B cell (primary cell): ENCODE results near the gene ADGRA3. TPM values are rescaled to one million over a fixed set of nuclear protein-coding genes. Genes with fewer than 3 reads are reported as not detected.
"Not testable (repeated sequence)": the region's sequence is repeated elsewhere in the genome, so short reads cannot be mapped to it uniquely, and the experiment has no call there.

Source experiments
- ATAC-seq: fragments of 200-7000 bp; cut with Tn5 transposase; one replicate; pipeline ENCODE4 v1.10.0; 2021; ENCODE audit warnings: low read depth, mild to moderate bottlenecking, moderate number of reproducible peaks, moderate library complexity
- CTCF ChIA-PET: fragments of 350-600 bp; sonication (Branson Sonifier 250); formaldehyde crosslinking; loops from one replicate; lab custom pipeline; 2021; ENCODE audit warnings: antibody characterized with exemption, inconsistent platforms; lab: Charles Lee
- POLR2A ChIA-PET: fragments of 350-600 bp; sonication (Branson Sonifier 250); formaldehyde crosslinking; loops from one replicate; lab custom pipeline; 2021; ENCODE audit warnings: antibody characterized with exemption; lab: Charles Lee
- DNase-seq: peaks from one replicate; pipeline ENCODE4 v3.0.0; 2013
- H2AFZ ChIP-seq: 2 replicates; pipeline ENCODE4 v1.6.1; 2012; ENCODE audit warnings: mild to moderate bottlenecking, low read depth, low read length; ENCODE audit not compliant: insufficient read depth, poor library complexity, severe bottlenecking
- H3K27ac ChIP-seq, 2 donors: 1 replicate in 1 of 2; 2 replicates in 1 of 2; pipeline ENCODE4 v1.5.1; 2012 to 2013; ENCODE audit warnings: low read length in 2 of 2, mild to moderate bottlenecking in 2 of 2, moderate library complexity in 1 of 2
- H3K27me3 ChIP-seq, 4 experiments: fragments of 200-600 bp in 1 of 4; sonication (generic) in 1 of 4; replicated peaks in 1 of 4; 1 replicate in 2 of 4; 2 replicates in 2 of 4; pipeline versions ENCODE4 v1.6.1 to v1.7.0; 2013 to 2016; ENCODE audit warnings: low read length in 3 of 4, mild to moderate bottlenecking in 2 of 4, mixed read lengths in 1 of 4, moderate library complexity in 1 of 4; ENCODE audit not compliant: insufficient read depth in 4 of 4, control insufficient read depth in 3 of 4; ENCODE audit errors: control extremely low read depth in 1 of 4
- H3K36me3 ChIP-seq, 2 experiments: replicated peaks in 1 of 2; 1 replicate in 1 of 2; 2 replicates in 1 of 2; pipeline versions ENCODE4 v1.6.1 to v1.7.1; 2013; ENCODE audit warnings: low read length in 1 of 2; ENCODE audit not compliant: insufficient read depth in 2 of 2, control insufficient read depth in 1 of 2; ENCODE audit errors: control extremely low read depth in 1 of 2, extremely low read depth in 1 of 2
- H3K4me1 ChIP-seq, 2 donors: fragments of 200-600 bp in 1 of 2; sonication (generic) in 1 of 2; 1 replicate in 1 of 2; 2 replicates in 1 of 2; pipeline versions ENCODE4 v1.5.1 to v1.6.1; 2013 to 2017; ENCODE audit warnings: low read length in 2 of 2; ENCODE audit not compliant: control insufficient read depth in 2 of 2, insufficient read depth in 2 of 2
- H3K4me2 ChIP-seq: replicated peaks from 2 replicates; pipeline ENCODE3; 2012; ENCODE audit warnings: mild to moderate bottlenecking, low read depth, low read length; ENCODE audit not compliant: poor library complexity, severe bottlenecking
- H3K4me3 ChIP-seq, 5 experiments: fragments of 200-600 bp in 1 of 5; sonication (generic) in 1 of 5; 1 replicate in 3 of 5; 2 replicates in 2 of 5; pipeline versions ENCODE4 v1.5.1 to v1.7.0; 2011 to 2016; ENCODE audit warnings: low read length in 4 of 5, mild to moderate bottlenecking in 4 of 5, low read depth in 2 of 5, control low read depth in 1 of 5, moderate library complexity in 1 of 5; ENCODE audit not compliant: insufficient read depth in 1 of 5; ENCODE audit errors: control extremely low read depth in 1 of 5, extremely low read depth in 1 of 5
- H3K79me2 ChIP-seq: fragments of 200-600 bp; sonication (generic); one replicate; pipeline ENCODE4 v1.6.0; 2016; ENCODE audit warnings: low read length; ENCODE audit not compliant: control insufficient read depth, insufficient read depth
- H3K9ac ChIP-seq: fragments of 200-600 bp; sonication (generic); 2 replicates; pipeline ENCODE4 v1.6.1; 2017; ENCODE audit warnings: mild to moderate bottlenecking, low read length, moderate library complexity
- H3K9me3 ChIP-seq, 3 donors: one replicate each; pipeline versions ENCODE4 v1.6.1 to v1.7.1; 2013; ENCODE audit warnings: low read length in 2 of 3; ENCODE audit not compliant: control insufficient read depth in 2 of 3, insufficient read depth in 1 of 3; ENCODE audit errors: control extremely low read depth in 1 of 3
- H4K20me1 ChIP-seq: 2 replicates; pipeline ENCODE4 v1.6.0; 2012; ENCODE audit warnings: mild to moderate bottlenecking, low read length; ENCODE audit not compliant: insufficient read depth, control insufficient read depth, poor library complexity, severe bottlenecking
- H3K27ac Mint-ChIP-seq: one replicate; pipeline ENCODE4 v1.8.0; 2021; ENCODE audit warnings: mixed read lengths
- H3K27me3 Mint-ChIP-seq: one replicate; pipeline ENCODE4 v1.8.0; 2021; ENCODE audit warnings: mixed read lengths
- H3K4me1 Mint-ChIP-seq: one replicate; pipeline ENCODE4 v1.8.0; 2021; ENCODE audit warnings: mixed read lengths
- H3K4me3 Mint-ChIP-seq: one replicate; pipeline ENCODE4 v1.8.0; 2021; ENCODE audit warnings: mixed read lengths
- H3K9me3 Mint-ChIP-seq: one replicate; pipeline ENCODE4 v1.8.0; 2022; ENCODE audit warnings: mixed read lengths; ENCODE audit not compliant: insufficient read depth
- CTCF ChIP-seq: fragments of 200-600 bp; IDR thresholded peaks from one replicate; pipeline ENCODE4 v1.8.0; 2022; ENCODE audit warnings: antibody characterized with exemption, mild to moderate bottlenecking
- EZH2 ChIP-seq: IDR thresholded peaks from 2 replicates; pipeline ENCODE4 v1.6.1; 2012; ENCODE audit warnings: borderline replicate concordance, low read depth, mild to moderate bottlenecking, moderate library complexity, low read length; ENCODE audit not compliant: insufficient read depth, poor library complexity, severe bottlenecking
- WGBS: methylation state at CpG from one replicate; pipeline ENCODE4 v1.1.5; 2013; ENCODE audit warnings: missing lambda C conversion rate; ENCODE audit not compliant: insufficient coverage; 5-methylcytosine and 5-hydroxymethylcytosine counted together
- intact Hi-C: fragments of 100-400 bp; cut with micrococcal nuclease; formaldehyde crosslinking; loops from one replicate; pipeline ENCODE4 v1.10.0; 2022
- polyA plus RNA-seq: library from polyadenylated mRNA; depleted of rRNA; stranded (reverse); fragments of >200 nt; gene quantifications from 2 replicates; pipeline ENCODE4 v1.2.3, GENCODE V29; 2012
- total RNA-seq, 2 donors: library from RNA; stranded (reverse); fragments of 120-200 nt in 1 of 2; gene quantifications; 1 replicate in 1 of 2; 2 replicates in 1 of 2; pipeline versions ENCODE4 v1.2.3 to v1.2.4, GENCODE V29; 2013 to 2022

The ADGRA3 gene
- total and polyA plus RNA-seq, 2 donors (not counting 1 experiment from before 2014, with no cell fraction given): 0.25 TPM; not detected in 1

- Histone ChIP-seq H3K27me3 (no peaks in the 10 kb centered on the region), H3K79me2 (no peaks in the 10 kb centered on the region), H3K9me3 (peaks cover 0 to 2% (median 0%) of the 10 kb centered on the region in 3 donors), H3K9ac (no peak overlapping the region), H3K36me3 (no peaks in the 10 kb centered on the region), H2AFZ (no peak overlapping the region), H4K20me1 (no peaks in the 10 kb centered on the region), H3K4me2 (no peak overlapping the region), H3K4me3 (no peak overlapping the region), H3K4me1 (no peaks in the 10 kb centered on the region), H3K27ac (no peak overlapping the region)
- ChIA-PET CTCF (no interaction called here), POLR2A (no interaction called here)
- WGBS: 100% methylated on average over 2 of the region's 7 CpGs
- no peak for ATAC-seq
- no peaks in the 10 kb centered on the region for H3K4me1 Mint-ChIP-seq
- H3K27ac Mint-ChIP-seq: no peak overlapping the region
- TF ChIP-seq EZH2 (no peak), CTCF (no peak)
- DNase-seq: no peak
- no peaks in the 10 kb centered on the region for H3K27me3 Mint-ChIP-seq
- H3K4me3 Mint-ChIP-seq: no peak overlapping the region
- peaks cover 3% of the 10 kb centered on the region for H3K9me3 Mint-ChIP-seq
- intact Hi-C loops: no loop called here
These were observed 39.9 kb downstream of the ADGRA3 start for GRCh38 chr4:22476011-22476410.

DNA sequence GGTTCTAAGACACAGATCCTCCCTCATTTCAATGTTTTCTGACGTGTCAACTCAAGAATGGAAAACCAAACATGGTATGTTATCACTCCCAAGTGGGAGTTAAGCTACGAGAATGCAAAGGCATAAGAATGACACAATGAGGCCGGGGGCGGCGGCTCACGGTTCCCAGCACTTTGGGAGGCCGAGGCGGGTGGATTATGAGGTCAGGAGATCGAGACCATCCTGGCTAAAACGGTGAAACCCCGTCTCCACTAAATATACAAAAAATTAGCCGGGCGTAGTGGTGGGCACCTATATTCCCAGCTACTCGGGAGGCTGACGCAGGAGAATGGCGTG, 40.6 kb downstream of the ADGRA3 start:
- H4K20me1 ChIP-seq, CTCF ChIA-PET, H3K9ac ChIP-seq, DNase-seq, H3K4me3 Mint-ChIP-seq, H3K79me2 ChIP-seq, ATAC-seq, H3K9me3 ChIP-seq, H3K9me3 Mint-ChIP-seq, H3K4me1 Mint-ChIP-seq, H3K4me2 ChIP-seq, POLR2A ChIA-PET, H3K27me3 ChIP-seq, H3K36me3 ChIP-seq, intact Hi-C loops, H2AFZ ChIP-seq, H3K4me1 ChIP-seq, H3K27ac ChIP-seq, H3K4me3 ChIP-seq, H3K27me3 Mint-ChIP-seq, H3K27ac Mint-ChIP-seq: not testable (repeated sequence)
- 99% methylated on average over 11 of the region's 16 CpGs for WGBS
